ENCODE data around the gene TLX2. TPM values are rescaled to one million over a fixed set of nuclear protein-coding genes. Genes with fewer than 3 reads are reported as not detected.

TLX2 gene
- polyA plus RNA-seq, 4 donors: 1.5 to 5.4 TPM; not detected in 2

- Histone ChIP-seq H3K36me3 (ENCODE audit: control insufficient read depth in 3 of 3, insufficient read depth in 2 of 3, low read depth in 1 of 3, low read length in 3 of 3) (no peaks in the 10 kb centered on the region), H3K27ac (ENCODE audit: low read depth in 1 of 3, low read length in 2 of 3) (no peak overlapping the region), H3K4me3 (ENCODE audit: low read depth in 1 of 3, low read length in 3 of 3) (no peak overlapping the region), H3K27me3 (ENCODE audit: control insufficient read depth in 3 of 3, insufficient read depth in 3 of 3, low read length in 3 of 3) (peaks cover 0 to 38% (median 0%) of the 10 kb centered on the region in 3 donors), H3K9me3 (ENCODE audit: control insufficient read depth in 2 of 2, insufficient read depth in 1 of 2, low read depth in 1 of 2, low read length in 1 of 2) (no peaks in the 10 kb centered on the region), H3K4me1 (ENCODE audit: control insufficient read depth in 3 of 3, insufficient read depth in 2 of 3, low read depth in 1 of 3, low read length in 2 of 3) (no peaks in the 10 kb centered on the region)
- FAIRE-seq (no peak), DNase-seq (no peak)
- 71 to 89% (median 83%) methylated on average over 5 of the region's 5 CpGs for WGBS, 3 donors
Measured at GRCh38 chr2:74540291-74540690, 26.0 kb downstream of the TLX2 start.

- Histone ChIP-seq H3K4me3 (ENCODE audit: low read depth in 1 of 3, low read length in 3 of 3) (no peak overlapping the region), H3K36me3 (ENCODE audit: control insufficient read depth in 3 of 3, insufficient read depth in 2 of 3, low read depth in 1 of 3, low read length in 3 of 3) (no peaks in the 10 kb centered on the region), H3K27ac (ENCODE audit: low read depth in 1 of 3, low read length in 2 of 3) (no peak overlapping the region), H3K4me1 (ENCODE audit: control insufficient read depth in 3 of 3, insufficient read depth in 2 of 3, low read depth in 1 of 3, low read length in 2 of 3) (no peaks in the 10 kb centered on the region), H3K27me3 (ENCODE audit: control insufficient read depth in 3 of 3, insufficient read depth in 3 of 3, low read length in 3 of 3) (peaks cover 0 to 23% (median 0%) of the 10 kb centered on the region in 3 donors), H3K9me3 (ENCODE audit: control insufficient read depth in 2 of 2, insufficient read depth in 1 of 2, low read depth in 1 of 2, low read length in 1 of 2) (no peaks in the 10 kb centered on the region)
- 80 to 100% (median 86%) methylated on average over 1 of the region's 1 CpG for whole genome bisulfite sequencing, 3 donors
- FAIRE-seq (no peak), DNase-seq (no peak)
Measured at GRCh38 chr2:74542978-74543377, 28.7 kb downstream of the TLX2 start.

GRCh38 chr2:74544634-74545033 lies 30.4 kb downstream of the TLX2 start:
- Histone ChIP-seq H3K4me3 (ENCODE audit: low read depth in 1 of 3, low read length in 3 of 3) (no peak overlapping the region), H3K36me3 (ENCODE audit: control insufficient read depth in 3 of 3, insufficient read depth in 2 of 3, low read depth in 1 of 3, low read length in 3 of 3) (no peaks in the 10 kb centered on the region), H3K27me3 (ENCODE audit: control insufficient read depth in 3 of 3, insufficient read depth in 3 of 3, low read length in 3 of 3) (peaks cover 0 to 21% (median 0%) of the 10 kb centered on the region in 3 donors), H3K4me1 (ENCODE audit: control insufficient read depth in 3 of 3, insufficient read depth in 2 of 3, low read depth in 1 of 3, low read length in 2 of 3) (peaks cover 0 to 11% (median 0%) of the 10 kb centered on the region in 3 donors), H3K27ac (ENCODE audit: low read depth in 1 of 3, low read length in 2 of 3) (no peak overlapping the region), H3K9me3 (ENCODE audit: control insufficient read depth in 2 of 2, insufficient read depth in 1 of 2, low read depth in 1 of 2, low read length in 1 of 2) (no peaks in the 10 kb centered on the region)
- FAIRE-seq (no peak), DNase-seq (peak in 1 of 2 donors; percentile 34)
- WGBS, 3 donors: 44 to 76% (median 63%) methylated on average over 3 of the region's 3 CpGs

GRCh38 chr2:74546004-74546403 lies 31.8 kb downstream of the TLX2 start:
- FAIRE-seq (no peak), DNase-seq (no peak)
- H3K9me3 ChIP-seq (ENCODE audit: control insufficient read depth in 2 of 2, insufficient read depth in 1 of 2, low read depth in 1 of 2, low read length in 1 of 2): no peaks in the 10 kb centered on the region
- no peak overlapping the region for H3K4me3 ChIP-seq (ENCODE audit: low read depth in 1 of 3, low read length in 3 of 3)
- WGBS, 3 donors: 73 to 84% (median 73%) methylated on average over 3 of the region's 3 CpGs
- H3K27ac ChIP-seq (ENCODE audit: low read depth in 1 of 3, low read length in 2 of 3): no peak overlapping the region
- H3K36me3 ChIP-seq (ENCODE audit: control insufficient read depth in 3 of 3, insufficient read depth in 2 of 3, low read depth in 1 of 3, low read length in 3 of 3): no peaks in the 10 kb centered on the region
- peaks cover 0 to 11% (median 3%) of the 10 kb centered on the region in 3 donors for H3K4me1 ChIP-seq (ENCODE audit: control insufficient read depth in 3 of 3, insufficient read depth in 2 of 3, low read depth in 1 of 3, low read length in 2 of 3)
- H3K27me3 ChIP-seq (ENCODE audit: control insufficient read depth in 3 of 3, insufficient read depth in 3 of 3, low read length in 3 of 3): peaks cover 0 to 30% (median 3%) of the 10 kb centered on the region in 3 donors

GRCh38 chr2:74548285-74548899 lies 34.1 kb downstream of the TLX2 start:
- WGBS, 3 donors: 15 to 18% (median 15%) methylated on average over 25 to 26 of the region's 26 CpGs
- FAIRE-seq: no peak
- Histone ChIP-seq H3K27ac (ENCODE audit: low read depth in 1 of 3, low read length in 2 of 3) (peak overlapping the region in 1 of 3 donors; percentile 14), H3K27me3 (ENCODE audit: control insufficient read depth in 3 of 3, insufficient read depth in 3 of 3, low read length in 3 of 3) (peaks cover 0 to 51% (median 3%) of the 10 kb centered on the region in 3 donors), H3K36me3 (ENCODE audit: control insufficient read depth in 3 of 3, insufficient read depth in 2 of 3, low read depth in 1 of 3, low read length in 3 of 3) (no peaks in the 10 kb centered on the region), H3K4me1 (ENCODE audit: control insufficient read depth in 3 of 3, insufficient read depth in 2 of 3, low read depth in 1 of 3, low read length in 2 of 3) (peaks cover 0 to 17% (median 3%) of the 10 kb centered on the region in 3 donors), H3K4me3 (ENCODE audit: low read depth in 1 of 3, low read length in 3 of 3) (peak overlapping the region; percentile 19 to 42 (median 39)), H3K9me3 (ENCODE audit: control insufficient read depth in 2 of 2, insufficient read depth in 1 of 2, low read depth in 1 of 2, low read length in 1 of 2) (no peaks in the 10 kb centered on the region)
- DNase-seq: no peak

GRCh38 chr2:74548900-74549826 lies 34.9 kb downstream of the TLX2 start:
- FAIRE-seq (no peak), DNase-seq (peak; percentile 72 to 84)
- no peaks in the 10 kb centered on the region for H3K9me3 ChIP-seq (ENCODE audit: control insufficient read depth in 2 of 2, insufficient read depth in 1 of 2, low read depth in 1 of 2, low read length in 1 of 2)
- H3K4me3 ChIP-seq (ENCODE audit: low read depth in 1 of 3, low read length in 3 of 3): peak overlapping the region; percentile 19 to 55 (median 42)
- no peaks in the 10 kb centered on the region for H3K36me3 ChIP-seq (ENCODE audit: control insufficient read depth in 3 of 3, insufficient read depth in 2 of 3, low read depth in 1 of 3, low read length in 3 of 3)
- WGBS, 3 donors: 0 to 5% (median 4%) methylated on average over 70 to 85 of the region's 85 CpGs
- peaks cover 0 to 58% (median 3%) of the 10 kb centered on the region in 3 donors for H3K27me3 ChIP-seq (ENCODE audit: control insufficient read depth in 3 of 3, insufficient read depth in 3 of 3, low read length in 3 of 3)
- no peak overlapping the region for H3K27ac ChIP-seq (ENCODE audit: low read depth in 1 of 3, low read length in 2 of 3)
- H3K4me1 ChIP-seq (ENCODE audit: control insufficient read depth in 3 of 3, insufficient read depth in 2 of 3, low read depth in 1 of 3, low read length in 2 of 3): peaks cover 0 to 18% (median 3%) of the 10 kb centered on the region in 3 donors

GRCh38 chr2:74550231-74550630 lies 36.0 kb downstream of the TLX2 start:
- WGBS, 3 donors: 86 to 91% (median 89%) methylated on average over 7 of the region's 7 CpGs
- Histone ChIP-seq H3K4me3 (ENCODE audit: low read depth in 1 of 3, low read length in 3 of 3) (no peak overlapping the region), H3K27ac (ENCODE audit: low read depth in 1 of 3, low read length in 2 of 3) (no peak overlapping the region), H3K4me1 (ENCODE audit: control insufficient read depth in 3 of 3, insufficient read depth in 2 of 3, low read depth in 1 of 3, low read length in 2 of 3) (peaks cover 0 to 22% (median 3%) of the 10 kb centered on the region in 3 donors), H3K36me3 (ENCODE audit: control insufficient read depth in 3 of 3, insufficient read depth in 2 of 3, low read depth in 1 of 3, low read length in 3 of 3) (no peaks in the 10 kb centered on the region), H3K27me3 (ENCODE audit: control insufficient read depth in 3 of 3, insufficient read depth in 3 of 3, low read length in 3 of 3) (peaks cover 0 to 66% (median 3%) of the 10 kb centered on the region in 3 donors), H3K9me3 (ENCODE audit: control insufficient read depth in 2 of 2, insufficient read depth in 1 of 2, low read depth in 1 of 2, low read length in 1 of 2) (no peaks in the 10 kb centered on the region)
- DNase-seq (no peak), FAIRE-seq (no peak)

GRCh38 chr2:74551530-74551929 lies 37.3 kb downstream of the TLX2 start:
- peaks cover 0 to 77% (median 3%) of the 10 kb centered on the region in 3 donors for H3K27me3 ChIP-seq (ENCODE audit: control insufficient read depth in 3 of 3, insufficient read depth in 3 of 3, low read length in 3 of 3)
- DNase-seq: no peak
- H3K27ac ChIP-seq (ENCODE audit: low read depth in 1 of 3, low read length in 2 of 3): no peak overlapping the region
- H3K4me3 ChIP-seq (ENCODE audit: low read depth in 1 of 3, low read length in 3 of 3): no peak overlapping the region
- no peak for FAIRE-seq
- H3K36me3 ChIP-seq (ENCODE audit: control insufficient read depth in 3 of 3, insufficient read depth in 2 of 3, low read depth in 1 of 3, low read length in 3 of 3): peaks cover 0 to 8% (median 0%) of the 10 kb centered on the region in 3 donors
- peaks cover 0 to 26% (median 3%) of the 10 kb centered on the region in 3 donors for H3K4me1 ChIP-seq (ENCODE audit: control insufficient read depth in 3 of 3, insufficient read depth in 2 of 3, low read depth in 1 of 3, low read length in 2 of 3)
- no peaks in the 10 kb centered on the region for H3K9me3 ChIP-seq (ENCODE audit: control insufficient read depth in 2 of 2, insufficient read depth in 1 of 2, low read depth in 1 of 2, low read length in 1 of 2)
